Measurements from ENCODE around the gene FAM3D.
"Not testable (repeated sequence)": the region's sequence is repeated elsewhere in the genome, so short reads cannot be mapped to it uniquely, and the experiment has no call there.

The FAM3D gene, protein sequence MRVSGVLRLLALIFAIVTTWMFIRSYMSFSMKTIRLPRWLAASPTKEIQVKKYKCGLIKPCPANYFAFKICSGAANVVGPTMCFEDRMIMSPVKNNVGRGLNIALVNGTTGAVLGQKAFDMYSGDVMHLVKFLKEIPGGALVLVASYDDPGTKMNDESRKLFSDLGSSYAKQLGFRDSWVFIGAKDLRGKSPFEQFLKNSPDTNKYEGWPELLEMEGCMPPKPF

DNA sequence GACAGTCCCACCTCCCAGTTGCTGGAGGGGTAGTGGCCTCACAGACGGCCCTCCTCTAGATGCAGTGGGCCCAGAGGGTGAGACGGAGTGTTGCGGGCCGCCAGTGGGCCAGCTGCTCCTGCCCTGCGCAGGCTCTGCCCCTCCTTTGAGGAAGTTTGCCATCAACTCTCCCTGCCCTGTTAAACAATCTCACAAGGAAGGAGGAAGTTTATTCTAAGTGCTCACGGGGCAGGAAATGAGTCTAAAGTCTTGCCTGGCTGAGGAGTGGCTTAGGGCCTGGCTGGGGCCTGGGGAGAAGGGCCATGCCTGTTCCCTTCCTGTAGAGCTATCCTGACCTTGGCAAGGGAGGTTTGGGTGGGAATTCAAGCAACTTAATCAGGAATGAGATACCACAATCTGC, at the start of gene FAM3D:
FAM3D (minus strand) TSS at position 92 of the 400 bp plus-strand sequence. CDS start 11,211 bp downstream, outside the sequence.
- DNase-seq (ENCODE audit: low read depth), result no peak

DNA sequence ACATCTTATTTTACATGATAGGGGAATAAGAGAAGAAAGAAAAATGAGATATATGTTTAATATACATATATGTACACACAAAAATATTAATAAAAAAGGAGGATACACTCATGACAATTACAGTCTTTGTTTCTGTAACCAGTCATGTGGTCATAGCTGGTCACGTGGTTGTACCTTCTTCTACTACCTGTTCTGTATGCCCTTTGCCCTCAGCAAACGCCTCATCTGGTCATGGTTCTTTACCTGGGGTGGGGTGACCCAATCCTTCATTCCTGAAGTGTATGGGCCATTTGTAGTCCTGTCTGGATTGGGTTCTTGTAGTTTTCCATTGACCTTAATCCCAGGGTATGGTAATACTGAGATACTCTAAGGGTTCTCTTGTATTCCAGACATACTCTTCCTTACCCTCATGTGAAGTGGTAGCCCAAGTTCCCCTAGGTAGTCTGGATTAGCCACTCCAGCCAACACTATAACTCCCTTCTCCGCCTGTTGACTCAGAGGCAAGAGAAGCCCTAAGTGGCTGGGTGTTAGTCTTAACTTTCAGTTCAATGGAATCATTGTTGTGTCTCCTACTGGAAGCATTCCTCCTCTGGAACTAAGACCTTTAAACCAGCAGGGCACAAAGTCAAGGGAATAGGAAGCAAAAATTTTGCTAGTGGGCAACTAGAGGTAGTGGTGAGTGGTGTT, 47.3 kb upstream of the FAM3D start:
- no peak for DNase-seq (ENCODE audit: low read depth)
- no peak overlapping the region for H3K4me3 ChIP-seq (ENCODE audit: low read depth, low read length)
- TF ChIP-seq, protein P1, sequence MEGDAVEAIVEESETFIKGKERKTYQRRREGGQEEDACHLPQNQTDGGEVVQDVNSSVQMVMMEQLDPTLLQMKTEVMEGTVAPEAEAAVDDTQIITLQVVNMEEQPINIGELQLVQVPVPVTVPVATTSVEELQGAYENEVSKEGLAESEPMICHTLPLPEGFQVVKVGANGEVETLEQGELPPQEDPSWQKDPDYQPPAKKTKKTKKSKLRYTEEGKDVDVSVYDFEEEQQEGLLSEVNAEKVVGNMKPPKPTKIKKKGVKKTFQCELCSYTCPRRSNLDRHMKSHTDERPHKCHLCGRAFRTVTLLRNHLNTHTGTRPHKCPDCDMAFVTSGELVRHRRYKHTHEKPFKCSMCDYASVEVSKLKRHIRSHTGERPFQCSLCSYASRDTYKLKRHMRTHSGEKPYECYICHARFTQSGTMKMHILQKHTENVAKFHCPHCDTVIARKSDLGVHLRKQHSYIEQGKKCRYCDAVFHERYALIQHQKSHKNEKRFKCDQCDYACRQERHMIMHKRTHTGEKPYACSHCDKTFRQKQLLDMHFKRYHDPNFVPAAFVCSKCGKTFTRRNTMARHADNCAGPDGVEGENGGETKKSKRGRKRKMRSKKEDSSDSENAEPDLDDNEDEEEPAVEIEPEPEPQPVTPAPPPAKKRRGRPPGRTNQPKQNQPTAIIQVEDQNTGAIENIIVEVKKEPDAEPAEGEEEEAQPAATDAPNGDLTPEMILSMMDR (conservative IDR thresholded peaks at IDR 0.05; ENCODE audit: low read depth, low read length), result no peak

More for the DNA sequence above, at the start of gene FAM3D:
- TF ChIP-seq, protein P1 (conservative IDR thresholded peaks at IDR 0.05; ENCODE audit: low read depth, low read length), result no peak
- no peak within 1 kb of the TSS for H3K4me3 ChIP-seq (ENCODE audit: low read depth, low read length)

DNA sequence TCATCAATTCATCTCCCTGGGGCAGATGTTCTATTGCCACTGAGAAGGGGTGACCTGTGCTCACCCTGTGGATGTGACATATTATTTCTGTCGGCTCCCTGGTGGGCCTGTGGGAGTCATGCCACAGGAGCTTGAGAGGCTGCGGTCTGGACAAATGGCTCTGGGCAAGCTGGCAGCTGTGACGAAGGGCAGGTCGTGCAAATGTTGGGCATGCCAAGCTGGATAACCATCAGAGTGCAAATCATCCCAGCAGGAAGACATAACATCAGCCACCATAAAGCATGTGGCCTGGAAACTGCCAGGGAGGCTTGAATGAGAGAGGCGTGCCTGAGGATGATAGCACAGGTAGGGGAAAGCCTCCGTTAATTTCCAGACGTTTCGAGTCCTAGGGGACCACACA, 45.3 kb upstream of the FAM3D start:
- H3K4me3 ChIP-seq (ENCODE audit: low read depth, low read length), result no peak overlapping the region
- TF ChIP-seq, protein P1 (conservative IDR thresholded peaks at IDR 0.05; ENCODE audit: low read depth, low read length), result no peak
- no peak for DNase-seq (ENCODE audit: low read depth)

DNA sequence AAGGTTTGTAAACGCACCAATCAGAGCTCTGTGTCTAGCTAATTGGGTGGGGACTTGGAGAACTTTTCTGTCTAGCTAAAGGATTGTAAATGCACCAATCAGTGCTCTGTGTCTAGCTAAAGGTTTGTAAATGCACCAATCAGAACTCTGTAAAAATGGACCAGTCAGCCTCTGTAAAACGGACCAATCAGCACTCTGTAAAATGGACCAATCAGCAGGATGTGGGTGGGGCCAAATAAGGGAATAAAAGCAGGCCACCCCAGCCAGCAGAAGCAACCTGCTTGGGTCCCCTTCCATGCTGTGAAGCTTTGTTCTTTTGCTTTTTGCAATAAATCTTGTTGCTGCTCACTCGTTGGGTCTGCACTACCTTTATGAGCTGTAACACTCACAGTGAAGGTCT, 42.4 kb upstream of the FAM3D start:
- DNase-seq (ENCODE audit: low read depth); H3K4me3 ChIP-seq (ENCODE audit: low read depth, low read length): not testable (repeated sequence)

DNA sequence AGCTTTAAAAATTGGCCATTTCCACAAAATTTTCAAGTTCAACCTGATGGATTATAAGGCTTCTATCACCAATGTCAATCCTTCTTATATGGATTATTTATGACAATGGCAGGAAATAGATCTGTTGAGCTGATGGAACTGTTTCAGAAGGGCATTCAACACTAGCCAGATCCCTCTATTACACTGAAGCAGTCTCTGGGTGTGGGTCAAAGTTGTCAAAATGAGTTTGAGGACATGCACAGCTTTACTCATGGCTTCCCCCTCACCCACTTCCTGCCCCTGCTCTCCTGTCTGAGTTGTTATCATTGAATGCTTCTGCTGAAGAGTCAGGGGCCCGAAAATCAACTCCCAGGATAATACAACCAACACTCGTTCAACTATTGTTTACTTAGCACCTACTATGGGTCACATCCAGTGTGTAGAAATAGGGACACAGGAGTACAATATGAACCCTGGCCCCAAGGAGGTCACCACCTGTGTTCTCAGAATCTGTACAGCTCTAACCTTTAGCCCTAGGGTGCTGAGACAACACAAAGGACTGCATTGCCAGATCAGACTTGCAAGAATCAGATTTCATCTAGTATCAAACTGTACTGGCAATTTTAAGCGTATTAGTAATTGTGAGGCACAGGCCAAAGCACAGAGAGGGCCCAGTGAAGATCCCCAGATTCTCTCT, 41.7 kb upstream of the FAM3D start:
- TF ChIP-seq, protein P1 (conservative IDR thresholded peaks at IDR 0.05; ENCODE audit: low read depth, low read length), result no peak
- no peak for DNase-seq (ENCODE audit: low read depth)
- no peak overlapping the region for H3K4me3 ChIP-seq (ENCODE audit: low read depth, low read length)

DNA sequence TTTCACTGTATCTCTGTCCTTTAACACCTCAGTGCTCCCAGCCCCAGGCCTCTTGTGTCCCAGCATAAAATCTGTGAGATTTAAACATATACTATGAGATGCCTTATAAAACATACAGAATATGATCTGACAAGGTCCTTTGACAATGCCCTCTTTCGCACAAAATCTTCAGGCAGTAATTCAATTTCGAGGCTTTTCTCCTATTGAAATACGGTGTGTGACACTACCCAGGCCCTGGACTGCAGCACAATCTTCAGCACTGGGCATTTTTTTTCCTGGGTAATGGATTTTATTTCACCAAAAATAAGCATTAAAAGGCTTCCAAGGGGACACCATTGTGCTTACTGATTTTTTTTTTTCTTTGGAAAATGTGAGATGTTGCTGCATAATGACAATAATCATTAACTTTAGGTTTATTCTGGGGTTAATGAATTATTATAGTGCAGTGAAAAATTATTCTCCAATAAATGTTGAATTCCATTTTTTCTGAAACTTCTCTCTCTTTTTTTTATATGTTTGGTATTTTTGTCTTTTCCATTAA, 40.9 kb upstream of the FAM3D start:
- TF ChIP-seq, protein P1 (conservative IDR thresholded peaks at IDR 0.05; ENCODE audit: low read depth, low read length), result no peak
- no peak overlapping the region for H3K4me3 ChIP-seq (ENCODE audit: low read depth, low read length)
- DNase-seq (ENCODE audit: low read depth), result no peak

DNA sequence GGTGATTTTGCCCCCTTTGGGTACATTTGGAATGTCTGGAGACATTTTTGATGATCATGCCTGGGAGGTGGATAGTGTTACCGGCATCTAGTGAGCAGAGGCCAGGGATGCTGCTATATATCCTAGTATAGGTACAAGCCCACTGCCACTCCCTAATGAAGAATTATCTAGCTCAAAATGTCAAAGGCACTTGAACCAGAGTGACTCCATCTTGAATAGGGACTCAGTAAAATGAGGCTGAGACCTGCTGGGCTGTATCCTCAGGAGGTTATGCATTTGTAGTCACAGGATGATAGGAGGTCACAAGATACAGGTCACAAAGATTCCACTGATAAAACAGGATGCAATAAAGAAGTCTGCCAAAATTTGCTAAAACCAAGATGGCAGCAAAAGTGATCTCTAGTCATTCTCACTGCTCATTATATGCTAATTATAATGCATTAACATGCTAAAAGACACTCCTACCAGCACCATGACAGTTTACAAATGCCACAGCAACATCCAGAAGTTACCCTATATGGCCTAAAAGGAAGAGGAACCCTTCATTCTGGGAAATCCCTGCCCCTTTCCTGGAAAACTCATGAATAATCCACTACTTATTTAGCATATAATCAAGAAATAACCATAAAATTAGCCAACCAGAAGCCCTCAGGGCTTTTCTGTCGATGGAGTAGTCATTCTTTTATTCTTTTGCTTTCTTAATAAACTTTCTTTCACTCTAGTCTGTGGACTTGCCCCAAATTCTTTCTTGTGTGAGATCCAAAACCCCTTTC, 40.0 kb upstream of the FAM3D start:
- DNase-seq (ENCODE audit: low read depth), result no peak
- TF ChIP-seq, protein P1 (conservative IDR thresholded peaks at IDR 0.05; ENCODE audit: low read depth, low read length), result no peak
- no peak overlapping the region for H3K4me3 ChIP-seq (ENCODE audit: low read depth, low read length)
